GM23338 (cell line): Measurements from ENCODE around the gene APBA2. TPM values are rescaled to one million over a fixed set of nuclear protein-coding genes. Genes with fewer than 3 reads are reported as not detected.

Experiments used
- JUNB ChIP-seq: IDR thresholded peaks from one replicate; pipeline ENCODE4 v1.6.1; 2016; ENCODE audit warnings: antibody characterized with exemption; ENCODE audit not compliant: unreplicated experiment
- POLR2AphosphoS5 ChIP-seq: IDR thresholded peaks from 2 replicates; pipeline ENCODE4 v1.6.1; 2016; ENCODE audit warnings: antibody characterized with exemption, low read depth
- ZNF114 ChIP-seq: fragments of 250-450 bp; sonication (Bioruptor Pico); IDR thresholded peaks from 2 replicates; pipeline ENCODE4 v1.5.0; 2020; ENCODE audit warnings: mild to moderate bottlenecking, moderate library complexity
- ZNF331 ChIP-seq: fragments of 250-450 bp; sonication (Bioruptor Pico); IDR thresholded peaks from 2 replicates; pipeline ENCODE4 v1.5.0; 2020; ENCODE audit warnings: low read depth, mild to moderate bottlenecking, moderate library complexity
- polyA plus RNA-seq: library from polyadenylated mRNA; unstranded; fragments of >200 nt; fragmentation: Nextera tagmentation; extraction: Ambion mirVana; gene quantifications from 2 replicates; pipeline ENCODE4 v1.2.1, GENCODE V29; 2016
- total RNA-seq: library from RNA; depleted of rRNA; stranded (reverse); fragments of >200 nt; shearing (Covaris generic); gene quantifications from 2 replicates; pipeline ENCODE4 v1.2.3, GENCODE V29; 2014
- TF ChIP-seq, protein P1 (sequence below): fragments of 250-450 bp; sonication (Bioruptor Pico); IDR thresholded peaks from 2 replicates; pipeline ENCODE4 v1.5.0; 2020; ENCODE audit warnings: mild to moderate bottlenecking, moderate library complexity
- TF ChIP-seq, protein P2 (sequence below): IDR thresholded peaks from one replicate; pipeline ENCODE4 v1.6.1; 2018; ENCODE audit warnings: antibody characterized with exemption; ENCODE audit not compliant: unreplicated experiment

APBA2 gene
- total and polyA plus RNA-seq, 2 experiments from 2014 or later, result 5.9 to 24.7 TPM

DNA sequence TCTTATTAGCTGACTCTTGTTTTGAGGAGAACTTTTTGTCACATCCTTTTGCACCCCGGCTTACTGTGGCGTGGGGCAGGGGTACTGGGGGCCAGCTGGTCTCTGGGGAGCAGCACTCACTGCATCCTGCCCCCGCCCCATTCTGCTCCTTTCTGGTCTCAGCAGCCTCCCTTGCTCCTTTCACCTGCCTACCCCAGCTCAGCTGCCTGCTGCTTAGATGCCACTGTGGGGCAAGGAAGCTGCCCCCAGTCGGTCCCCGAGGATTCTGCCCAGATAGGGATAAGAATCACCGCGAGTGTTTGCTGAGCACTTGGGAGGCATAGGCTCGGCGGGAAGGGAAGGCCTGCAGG, 32.0 kb downstream of the APBA2 start (continued):
- TF ChIP-seq, protein P1, sequence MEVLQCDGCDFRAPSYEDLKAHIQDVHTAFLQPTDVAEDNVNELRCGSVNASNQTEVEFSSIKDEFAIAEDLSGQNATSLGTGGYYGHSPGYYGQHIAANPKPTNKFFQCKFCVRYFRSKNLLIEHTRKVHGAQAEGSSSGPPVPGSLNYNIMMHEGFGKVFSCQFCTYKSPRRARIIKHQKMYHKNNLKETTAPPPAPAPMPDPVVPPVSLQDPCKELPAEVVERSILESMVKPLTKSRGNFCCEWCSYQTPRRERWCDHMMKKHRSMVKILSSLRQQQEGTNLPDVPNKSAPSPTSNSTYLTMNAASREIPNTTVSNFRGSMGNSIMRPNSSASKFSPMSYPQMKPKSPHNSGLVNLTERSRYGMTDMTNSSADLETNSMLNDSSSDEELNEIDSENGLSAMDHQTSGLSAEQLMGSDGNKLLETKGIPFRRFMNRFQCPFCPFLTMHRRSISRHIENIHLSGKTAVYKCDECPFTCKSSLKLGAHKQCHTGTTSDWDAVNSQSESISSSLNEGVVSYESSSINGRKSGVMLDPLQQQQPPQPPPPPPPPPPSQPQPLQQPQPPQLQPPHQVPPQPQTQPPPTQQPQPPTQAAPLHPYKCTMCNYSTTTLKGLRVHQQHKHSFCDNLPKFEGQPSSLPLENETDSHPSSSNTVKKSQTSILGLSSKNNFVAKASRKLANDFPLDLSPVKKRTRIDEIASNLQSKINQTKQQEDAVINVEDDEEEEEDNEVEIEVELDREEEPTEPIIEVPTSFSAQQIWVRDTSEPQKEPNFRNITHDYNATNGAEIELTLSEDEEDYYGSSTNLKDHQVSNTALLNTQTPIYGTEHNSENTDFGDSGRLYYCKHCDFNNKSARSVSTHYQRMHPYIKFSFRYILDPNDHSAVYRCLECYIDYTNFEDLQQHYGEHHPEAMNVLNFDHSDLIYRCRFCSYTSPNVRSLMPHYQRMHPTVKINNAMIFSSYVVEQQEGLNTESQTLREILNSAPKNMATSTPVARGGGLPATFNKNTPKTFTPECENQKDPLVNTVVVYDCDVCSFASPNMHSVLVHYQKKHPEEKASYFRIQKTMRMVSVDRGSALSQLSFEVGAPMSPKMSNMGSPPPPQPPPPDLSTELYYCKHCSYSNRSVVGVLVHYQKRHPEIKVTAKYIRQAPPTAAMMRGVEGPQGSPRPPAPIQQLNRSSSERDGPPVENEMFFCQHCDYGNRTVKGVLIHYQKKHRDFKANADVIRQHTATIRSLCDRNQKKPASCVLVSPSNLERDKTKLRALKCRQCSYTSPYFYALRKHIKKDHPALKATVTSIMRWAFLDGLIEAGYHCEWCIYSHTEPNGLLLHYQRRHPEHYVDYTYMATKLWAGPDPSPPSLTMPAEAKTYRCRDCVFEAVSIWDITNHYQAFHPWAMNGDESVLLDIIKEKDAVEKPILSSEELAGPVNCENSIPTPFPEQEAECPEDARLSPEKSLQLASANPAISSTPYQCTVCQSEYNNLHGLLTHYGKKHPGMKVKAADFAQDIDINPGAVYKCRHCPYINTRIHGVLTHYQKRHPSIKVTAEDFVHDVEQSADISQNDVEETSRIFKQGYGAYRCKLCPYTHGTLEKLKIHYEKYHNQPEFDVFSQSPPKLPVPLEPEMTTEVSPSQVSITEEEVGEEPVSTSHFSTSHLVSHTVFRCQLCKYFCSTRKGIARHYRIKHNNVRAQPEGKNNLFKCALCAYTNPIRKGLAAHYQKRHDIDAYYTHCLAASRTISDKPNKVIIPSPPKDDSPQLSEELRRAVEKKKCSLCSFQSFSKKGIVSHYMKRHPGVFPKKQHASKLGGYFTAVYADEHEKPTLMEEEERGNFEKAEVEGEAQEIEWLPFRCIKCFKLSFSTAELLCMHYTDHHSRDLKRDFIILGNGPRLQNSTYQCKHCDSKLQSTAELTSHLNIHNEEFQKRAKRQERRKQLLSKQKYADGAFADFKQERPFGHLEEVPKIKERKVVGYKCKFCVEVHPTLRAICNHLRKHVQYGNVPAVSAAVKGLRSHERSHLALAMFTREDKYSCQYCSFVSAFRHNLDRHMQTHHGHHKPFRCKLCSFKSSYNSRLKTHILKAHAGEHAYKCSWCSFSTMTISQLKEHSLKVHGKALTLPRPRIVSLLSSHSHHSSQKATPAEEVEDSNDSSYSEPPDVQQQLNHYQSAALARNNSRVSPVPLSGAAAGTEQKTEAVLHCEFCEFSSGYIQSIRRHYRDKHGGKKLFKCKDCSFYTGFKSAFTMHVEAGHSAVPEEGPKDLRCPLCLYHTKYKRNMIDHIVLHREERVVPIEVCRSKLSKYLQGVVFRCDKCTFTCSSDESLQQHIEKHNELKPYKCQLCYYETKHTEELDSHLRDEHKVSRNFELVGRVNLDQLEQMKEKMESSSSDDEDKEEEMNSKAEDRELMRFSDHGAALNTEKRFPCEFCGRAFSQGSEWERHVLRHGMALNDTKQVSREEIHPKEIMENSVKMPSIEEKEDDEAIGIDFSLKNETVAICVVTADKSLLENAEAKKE (CRISPR knock-in tag), result no peak
- TF ChIP-seq, protein P2, sequence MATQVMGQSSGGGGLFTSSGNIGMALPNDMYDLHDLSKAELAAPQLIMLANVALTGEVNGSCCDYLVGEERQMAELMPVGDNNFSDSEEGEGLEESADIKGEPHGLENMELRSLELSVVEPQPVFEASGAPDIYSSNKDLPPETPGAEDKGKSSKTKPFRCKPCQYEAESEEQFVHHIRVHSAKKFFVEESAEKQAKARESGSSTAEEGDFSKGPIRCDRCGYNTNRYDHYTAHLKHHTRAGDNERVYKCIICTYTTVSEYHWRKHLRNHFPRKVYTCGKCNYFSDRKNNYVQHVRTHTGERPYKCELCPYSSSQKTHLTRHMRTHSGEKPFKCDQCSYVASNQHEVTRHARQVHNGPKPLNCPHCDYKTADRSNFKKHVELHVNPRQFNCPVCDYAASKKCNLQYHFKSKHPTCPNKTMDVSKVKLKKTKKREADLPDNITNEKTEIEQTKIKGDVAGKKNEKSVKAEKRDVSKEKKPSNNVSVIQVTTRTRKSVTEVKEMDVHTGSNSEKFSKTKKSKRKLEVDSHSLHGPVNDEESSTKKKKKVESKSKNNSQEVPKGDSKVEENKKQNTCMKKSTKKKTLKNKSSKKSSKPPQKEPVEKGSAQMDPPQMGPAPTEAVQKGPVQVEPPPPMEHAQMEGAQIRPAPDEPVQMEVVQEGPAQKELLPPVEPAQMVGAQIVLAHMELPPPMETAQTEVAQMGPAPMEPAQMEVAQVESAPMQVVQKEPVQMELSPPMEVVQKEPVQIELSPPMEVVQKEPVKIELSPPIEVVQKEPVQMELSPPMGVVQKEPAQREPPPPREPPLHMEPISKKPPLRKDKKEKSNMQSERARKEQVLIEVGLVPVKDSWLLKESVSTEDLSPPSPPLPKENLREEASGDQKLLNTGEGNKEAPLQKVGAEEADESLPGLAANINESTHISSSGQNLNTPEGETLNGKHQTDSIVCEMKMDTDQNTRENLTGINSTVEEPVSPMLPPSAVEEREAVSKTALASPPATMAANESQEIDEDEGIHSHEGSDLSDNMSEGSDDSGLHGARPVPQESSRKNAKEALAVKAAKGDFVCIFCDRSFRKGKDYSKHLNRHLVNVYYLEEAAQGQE, result no peak
- no peak for TF ChIP-seq ZNF114
- no peak for TF ChIP-seq JUNB
- TF ChIP-seq ZNF331 (CRISPR knock-in tag), result no peak
- no peak for TF ChIP-seq POLR2AphosphoS5
